A673 (cell line): ENCODE measurements around the gene KRTAP4-6. TPM values are rescaled to one million over a fixed set of nuclear protein-coding genes. Genes with fewer than 3 reads are reported as not detected.
"Not testable (repeated sequence)": the region's sequence is repeated elsewhere in the genome, so short reads cannot be mapped to it uniquely, and the experiment has no call there.

Experiments used
- BruUV-seq: library from RNA; stranded (reverse); fragments of 400-500 nt; replicated peaks from 2 replicates; lab custom pipeline; 2021; lab: Mats Ljungman, UMichigan
- CTCF ChIA-PET: fragments of 300-600 bp; sonication (Branson Sonifier 250); formaldehyde crosslinking; loops from one replicate; lab custom pipeline; 2022; ENCODE audit warnings: antibody characterized with exemption; lab: Charles Lee
- POLR2A ChIA-PET: fragments of 300-600 bp; sonication (Branson Sonifier 250); formaldehyde crosslinking; loops from one replicate; lab custom pipeline; 2022; ENCODE audit warnings: antibody characterized with exemption; ENCODE audit not compliant: low non-redundant PET; lab: Charles Lee
- DNase-seq: peaks from one replicate; pipeline ENCODE4 v3.0.0-alpha.2; 2015; ENCODE audit warnings: low spot score
- H3K27ac ChIP-seq: fragments of 200-600 bp; sonication (generic); 2 replicates; pipeline ENCODE4 v1.5.1; 2016; ENCODE audit warnings: mixed run types, low read depth, mild to moderate bottlenecking, mixed read lengths, antibody characterized with exemption, low read length; ENCODE audit not compliant: poor library complexity, severe bottlenecking
- H3K27me3 ChIP-seq: fragments of 200-600 bp; sonication (generic); replicated peaks from 2 replicates; pipeline ENCODE4 v1.6.1; 2017; ENCODE audit warnings: mixed run types, low read depth, mild to moderate bottlenecking, mixed read lengths, antibody characterized with exemption, low read length; ENCODE audit not compliant: insufficient read depth, poor library complexity
- H3K36me3 ChIP-seq: fragments of 200-600 bp; sonication (generic); 2 replicates; pipeline ENCODE4 v1.6.1; 2016; ENCODE audit warnings: mixed run types, mild to moderate bottlenecking, mixed read lengths, antibody characterized with exemption, low read length; ENCODE audit not compliant: insufficient read depth, poor library complexity, severe bottlenecking
- H3K4me1 ChIP-seq: fragments of 200-600 bp; sonication (generic); 2 replicates; pipeline ENCODE4 v1.6.1; 2017; ENCODE audit warnings: mixed run types, mild to moderate bottlenecking, mixed read lengths, antibody characterized with exemption, low read length; ENCODE audit not compliant: insufficient read depth, poor library complexity, severe bottlenecking
- H3K4me3 ChIP-seq: fragments of 200-600 bp; sonication (generic); 2 replicates; pipeline ENCODE4 v1.5.1; 2016; ENCODE audit warnings: low read depth, mixed run types, mild to moderate bottlenecking, mixed read lengths, low read length; ENCODE audit not compliant: poor library complexity, severe bottlenecking
- H3K9me3 ChIP-seq: fragments of 200-600 bp; sonication (generic); 2 replicates; pipeline ENCODE4 v1.6.1; 2016; ENCODE audit warnings: mixed run types, low read depth, mild to moderate bottlenecking, mixed read lengths, antibody characterized with exemption, low read length; ENCODE audit not compliant: poor library complexity, severe bottlenecking
- EZH2 ChIP-seq: fragments of 200-600 bp; sonication (generic); IDR thresholded peaks from 2 replicates; pipeline ENCODE4 v1.6.1; 2017; ENCODE audit warnings: borderline replicate concordance, low read depth, mild to moderate bottlenecking, mixed read lengths, antibody characterized with exemption, low read length; ENCODE audit not compliant: poor library complexity, severe bottlenecking
- intact Hi-C: fragments of 100-400 bp; cut with micrococcal nuclease; formaldehyde crosslinking; loops from one replicate; pipeline ENCODE4 v1.10.0; 2022; ENCODE audit not compliant: unreplicated experiment
- total RNA-seq: library from RNA; stranded (reverse); gene quantifications from 2 replicates; pipeline ENCODE4 v1.2.3, GENCODE V29; 2021
- TF ChIP-seq, protein P1 (sequence below): fragments of 300-800, 200-600 bp; sonication (generic); conservative IDR thresholded peaks from 2 replicates; pipeline ENCODE4 v1.5.1; 2017; ENCODE audit warnings: low read depth, mild to moderate bottlenecking, antibody characterized with exemption, low read length, moderate library complexity, mixed read lengths

KRTAP4-6 gene
- total RNA-seq, 1 experiment from 2014 or later, result not detected

DNA sequence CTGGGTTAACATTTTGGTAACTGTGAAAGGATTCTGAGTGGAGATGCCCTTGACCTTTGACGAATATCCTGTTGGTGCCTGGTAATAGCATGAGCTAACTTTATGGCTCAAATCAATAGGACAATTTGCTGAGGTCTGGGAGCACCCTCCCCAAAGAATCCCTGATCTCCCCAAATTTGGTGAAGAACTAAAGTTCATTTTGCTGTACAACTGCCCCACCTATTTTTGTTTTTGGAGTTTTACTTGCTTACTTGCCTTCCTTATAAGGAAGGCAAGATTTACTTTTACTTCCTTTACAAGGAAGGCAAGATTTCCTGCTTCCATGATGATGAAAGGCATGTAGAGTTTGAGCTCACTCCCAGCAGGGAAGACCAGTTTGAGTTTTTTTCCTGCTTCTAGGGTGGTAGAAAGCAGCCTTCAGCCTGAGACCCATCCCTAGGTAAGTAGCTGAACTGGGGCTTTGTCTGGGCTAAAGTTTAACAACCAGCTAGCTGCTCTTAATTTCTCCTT lies 32.3 kb downstream of the KRTAP4-6 start:
- H3K9me3 ChIP-seq, result no peaks in the 10 kb centered on the region
- TF ChIP-seq, protein P1, sequence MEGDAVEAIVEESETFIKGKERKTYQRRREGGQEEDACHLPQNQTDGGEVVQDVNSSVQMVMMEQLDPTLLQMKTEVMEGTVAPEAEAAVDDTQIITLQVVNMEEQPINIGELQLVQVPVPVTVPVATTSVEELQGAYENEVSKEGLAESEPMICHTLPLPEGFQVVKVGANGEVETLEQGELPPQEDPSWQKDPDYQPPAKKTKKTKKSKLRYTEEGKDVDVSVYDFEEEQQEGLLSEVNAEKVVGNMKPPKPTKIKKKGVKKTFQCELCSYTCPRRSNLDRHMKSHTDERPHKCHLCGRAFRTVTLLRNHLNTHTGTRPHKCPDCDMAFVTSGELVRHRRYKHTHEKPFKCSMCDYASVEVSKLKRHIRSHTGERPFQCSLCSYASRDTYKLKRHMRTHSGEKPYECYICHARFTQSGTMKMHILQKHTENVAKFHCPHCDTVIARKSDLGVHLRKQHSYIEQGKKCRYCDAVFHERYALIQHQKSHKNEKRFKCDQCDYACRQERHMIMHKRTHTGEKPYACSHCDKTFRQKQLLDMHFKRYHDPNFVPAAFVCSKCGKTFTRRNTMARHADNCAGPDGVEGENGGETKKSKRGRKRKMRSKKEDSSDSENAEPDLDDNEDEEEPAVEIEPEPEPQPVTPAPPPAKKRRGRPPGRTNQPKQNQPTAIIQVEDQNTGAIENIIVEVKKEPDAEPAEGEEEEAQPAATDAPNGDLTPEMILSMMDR, result no peak
- no peak for TF ChIP-seq EZH2
- H3K36me3 ChIP-seq, result no peaks in the 10 kb centered on the region
- ChIA-PET CTCF (no interaction called here), POLR2A (no interaction called here)
- no peak overlapping the region for H3K4me3 ChIP-seq
- H3K27me3 ChIP-seq, result no peaks in the 10 kb centered on the region
- intact Hi-C loops, result no loop called here
- no TSS peak for BruUV-seq
- DNase-seq, result no peak
- H3K4me1 ChIP-seq, result no peaks in the 10 kb centered on the region
- no peak overlapping the region for H3K27ac ChIP-seq

DNA sequence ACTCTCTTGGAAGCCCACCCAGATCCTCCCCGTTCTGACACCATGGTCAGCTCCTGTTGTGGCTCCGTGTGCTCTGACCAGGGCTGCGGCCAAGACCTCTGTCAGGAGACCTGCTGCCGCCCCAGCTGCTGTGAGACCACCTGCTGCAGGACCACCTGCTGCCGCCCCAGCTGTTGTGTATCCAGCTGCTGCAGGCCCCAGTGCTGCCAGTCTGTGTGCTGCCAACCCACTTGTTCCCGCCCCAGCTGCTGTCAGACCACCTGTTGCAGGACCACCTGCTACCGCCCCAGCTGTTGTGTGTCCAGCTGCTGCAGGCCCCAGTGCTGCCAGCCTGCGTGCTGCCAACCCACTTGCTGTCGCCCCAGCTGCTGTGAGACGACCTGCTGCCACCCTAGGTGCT lies 35.0 kb downstream of the KRTAP4-6 start, which contains the start of gene KRTAP4-9:
Gene KRTAP4-9, plus strand, starts transcription at position 43 of the 400 bp plus-strand sequence. Its CDS starts 0 bp downstream, at position 43.
- BruUV-seq, POLR2A ChIA-PET, H3K27me3 ChIP-seq, intact Hi-C loops, H3K27ac ChIP-seq, H3K4me1 ChIP-seq, H3K4me3 ChIP-seq, H3K36me3 ChIP-seq, H3K9me3 ChIP-seq, CTCF ChIA-PET: not testable (repeated sequence)
- DNase-seq, result peak; percentile 28

DNA sequence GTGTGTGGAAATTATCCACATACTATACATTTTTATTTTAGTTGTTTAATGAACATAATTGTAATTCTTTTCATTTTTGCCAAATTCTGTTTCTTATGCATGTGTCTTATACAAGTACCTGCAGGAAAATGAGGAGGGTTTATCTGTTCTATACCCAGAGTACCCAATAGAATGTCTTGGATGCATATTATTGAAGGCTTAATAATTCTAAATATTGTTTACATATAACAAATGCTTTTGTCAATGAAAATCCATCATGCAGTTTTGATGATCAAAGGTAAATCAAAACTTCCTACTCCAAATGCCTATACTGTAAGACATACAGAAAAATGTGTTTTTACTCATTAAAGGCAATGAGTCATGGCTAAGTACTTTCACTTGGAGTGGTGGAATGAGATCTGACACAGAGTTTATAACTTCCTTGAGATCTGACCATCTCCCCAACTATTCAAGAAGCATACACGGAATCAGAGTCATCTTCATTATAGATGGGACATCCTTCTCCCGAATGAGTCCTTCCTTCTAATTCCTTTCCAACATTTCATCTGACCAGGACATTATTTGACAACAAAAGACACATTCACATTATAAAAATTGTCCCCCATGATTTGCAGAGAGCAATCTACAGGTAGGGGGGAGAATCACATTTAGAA lies 35.8 kb downstream of the KRTAP4-6 start:
- CTCF ChIA-PET, BruUV-seq, H3K36me3 ChIP-seq, intact Hi-C loops, H3K27ac ChIP-seq, POLR2A ChIA-PET, H3K4me1 ChIP-seq, H3K4me3 ChIP-seq, H3K27me3 ChIP-seq, H3K9me3 ChIP-seq: not testable (repeated sequence)
- peak; percentile 20 for DNase-seq

DNA sequence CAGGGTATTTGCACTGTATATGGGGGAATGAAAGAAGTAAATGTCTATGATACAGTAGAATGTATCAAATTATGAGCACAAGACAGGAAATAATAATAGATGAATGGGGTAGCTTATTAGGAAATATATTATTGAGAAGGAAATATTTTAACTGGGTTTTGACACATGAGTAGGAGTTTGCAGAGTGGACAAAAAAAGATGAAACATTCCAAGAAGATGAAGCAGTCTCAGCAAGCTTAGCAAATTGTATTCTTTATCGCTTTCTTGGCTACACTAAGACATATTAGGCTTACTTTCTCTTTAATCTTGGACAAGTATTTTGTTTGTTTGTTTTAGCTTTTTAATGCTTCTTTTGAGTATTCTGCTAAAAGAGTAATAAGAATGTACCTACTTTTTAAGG lies 36.4 kb downstream of the KRTAP4-6 start:
- BruUV-seq, result no TSS peak
- Histone ChIP-seq H3K27ac (no peak overlapping the region), H3K9me3 (no peaks in the 10 kb centered on the region), H3K4me3 (no peak overlapping the region), H3K36me3 (no peaks in the 10 kb centered on the region), H3K4me1 (no peaks in the 10 kb centered on the region), H3K27me3 (no peaks in the 10 kb centered on the region)
- intact Hi-C loops, result no loop called here
- DNase-seq, result no peak
- ChIA-PET CTCF (no interaction called here), POLR2A (no interaction called here)
- TF ChIP-seq EZH2, result no peak
- TF ChIP-seq, protein P1, result no peak
